Activated CD4-positive, alpha-beta T cell treated with anti-CD3 and anti-CD28 coated beads for 36 hours (primary cell): Measurements from ENCODE around the gene LIN37. TPM values are rescaled to one million over a fixed set of nuclear protein-coding genes. Genes with fewer than 3 reads are reported as not detected.

Experiments
- ATAC-seq: fragments of 200-7000 bp; cut with Tn5 transposase; one replicate; pipeline ENCODE4 v1.10.0; 2021; ENCODE audit warnings: mild to moderate bottlenecking, moderate library complexity
- CTCF ChIA-PET: fragments of 350-600 bp; sonication (Branson Sonifier 250); formaldehyde crosslinking; loops from one replicate; lab custom pipeline; 2021; ENCODE audit warnings: antibody characterized with exemption; lab: Charles Lee
- POLR2A ChIA-PET: fragments of 350-600 bp; sonication (Branson Sonifier 250); formaldehyde crosslinking; loops from one replicate; lab custom pipeline; 2021; ENCODE audit warnings: antibody characterized with exemption, inconsistent platforms; lab: Charles Lee
- DNase-seq: peaks from one replicate; pipeline ENCODE4 v3.0.0-alpha.2; 2020
- H3K27ac Mint-ChIP-seq: one replicate; pipeline ENCODE4 v1.8.0; 2021; ENCODE audit warnings: mixed read lengths
- H3K27me3 Mint-ChIP-seq: one replicate; pipeline ENCODE4 v1.8.0; 2021; ENCODE audit warnings: mixed read lengths
- H3K36me3 Mint-ChIP-seq: one replicate; pipeline ENCODE4 v1.8.0; 2021; ENCODE audit warnings: low read depth, mixed read lengths
- H3K4me1 Mint-ChIP-seq: one replicate; pipeline ENCODE4 v1.8.0; 2021; ENCODE audit warnings: mixed read lengths
- H3K4me3 Mint-ChIP-seq: one replicate; pipeline ENCODE4 v1.8.0; 2021; ENCODE audit warnings: mild to moderate bottlenecking, moderate library complexity, mixed read lengths
- H3K9me3 Mint-ChIP-seq: one replicate; pipeline ENCODE4 v1.8.0; 2021; ENCODE audit warnings: low read depth, mixed read lengths
- intact Hi-C, 2 experiments: fragments of 100-400 bp; cut with DNase I in 1 of 2; cut with micrococcal nuclease in 1 of 2; formaldehyde crosslinking; loops; one replicate each; pipeline versions ENCODE4 v1.14.2 to v1.15.1; 2022 to 2024; cut with DNase I, micrococcal nuclease
- total RNA-seq, 2 experiments: library from RNA; stranded (reverse); gene quantifications; one replicate each; pipeline ENCODE4 v1.2.3, GENCODE V29; 2021

The LIN37 gene, protein sequence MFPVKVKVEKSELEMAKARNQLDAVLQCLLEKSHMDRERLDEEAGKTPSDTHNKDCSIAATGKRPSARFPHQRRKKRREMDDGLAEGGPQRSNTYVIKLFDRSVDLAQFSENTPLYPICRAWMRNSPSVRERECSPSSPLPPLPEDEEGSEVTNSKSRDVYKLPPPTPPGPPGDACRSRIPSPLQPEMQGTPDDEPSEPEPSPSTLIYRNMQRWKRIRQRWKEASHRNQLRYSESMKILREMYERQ
- total RNA-seq: 10 to 100 TPM in 1 of 2 experiments, 1 to 10 TPM in 1; 8.4 to 12.7 TPM

DNA sequence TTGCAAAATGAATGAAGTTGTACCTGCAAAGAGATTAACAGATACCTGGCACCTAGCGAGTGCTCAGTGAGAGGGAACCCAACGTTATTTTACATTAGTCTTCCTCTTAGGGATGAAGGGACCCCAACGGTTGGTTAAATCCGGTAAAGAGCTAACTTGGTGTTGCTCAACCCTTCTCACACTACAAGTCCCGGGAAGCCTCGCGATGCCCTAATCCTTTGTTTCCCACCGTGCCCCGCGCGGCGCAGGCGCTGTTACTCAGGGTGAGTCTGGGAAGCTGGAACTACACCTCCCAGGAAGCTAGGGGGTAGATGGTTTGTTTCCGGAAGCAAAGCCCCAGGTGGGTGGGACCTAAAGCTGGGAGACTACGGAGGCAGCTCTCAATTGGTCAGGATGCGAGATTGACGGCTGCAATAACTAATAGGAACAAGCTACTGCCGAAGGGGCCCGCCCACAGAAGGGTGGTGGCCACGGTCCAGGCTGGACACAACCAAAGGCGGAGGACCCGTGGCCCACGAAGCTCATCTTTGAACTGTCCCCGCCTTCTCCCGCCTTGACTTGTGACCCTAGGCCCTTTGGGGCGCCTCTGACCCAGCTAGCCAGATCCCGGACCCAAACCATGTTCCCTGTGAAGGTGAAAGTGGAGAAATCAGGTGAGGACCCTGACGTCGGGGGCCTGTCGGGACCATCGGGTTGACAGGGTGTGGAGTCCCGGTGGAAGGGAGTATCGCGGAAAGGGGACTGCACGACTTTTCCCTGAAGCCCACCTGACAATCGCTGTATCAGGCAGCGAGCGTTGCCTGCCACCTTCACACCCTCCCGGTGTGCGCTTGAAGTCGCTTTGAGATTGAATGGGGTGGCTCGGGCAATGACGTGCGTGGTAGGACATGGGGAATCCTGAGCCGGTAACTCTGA lies at the start of gene LIN37:
Gene LIN37, plus strand, starts transcription at position 471 of the 915 bp plus-strand sequence. Its CDS starts 149 bp downstream, at position 620.
- Mint-ChIP-seq H3K4me3 (peak within 1 kb of the TSS; percentile 89), H3K36me3 (peaks cover 17% of the 10 kb centered on the region), H3K27me3 (no peaks in the 10 kb centered on the region), H3K4me1 (peaks cover 40% of the 10 kb centered on the region), H3K9me3 (no peaks in the 10 kb centered on the region), H3K27ac (peak within 1 kb of the TSS; percentile 94)
- ATAC-seq (peak; percentile 81), DNase-seq (peak; percentile 99)
- CTCF ChIA-PET: interaction anchor here (0.5 to 2.0 kb wide), 16 partner anchors 9 to 682 kb away, joined by 3 to 7 read pairs (median 3); partner anchors contain the start of genes ALKBH6 and PROSER3
- intact Hi-C loops: loop anchor here (1.0 to 10.0 kb wide), 4 partner anchors 10 to 604 kb away; partner anchors contain the start of genes ARHGAP33 (in 2 of the 2), PROSER3 (in 2 of the 2) and FXYD7 (in 1 of the 2)
- POLR2A ChIA-PET: interaction anchor here (0.6 to 1.0 kb wide), 7 partner anchors 9 to 266 kb away, joined by 3 to 5 read pairs (median 3); partner anchors contain the start of gene ALKBH6

DNA sequence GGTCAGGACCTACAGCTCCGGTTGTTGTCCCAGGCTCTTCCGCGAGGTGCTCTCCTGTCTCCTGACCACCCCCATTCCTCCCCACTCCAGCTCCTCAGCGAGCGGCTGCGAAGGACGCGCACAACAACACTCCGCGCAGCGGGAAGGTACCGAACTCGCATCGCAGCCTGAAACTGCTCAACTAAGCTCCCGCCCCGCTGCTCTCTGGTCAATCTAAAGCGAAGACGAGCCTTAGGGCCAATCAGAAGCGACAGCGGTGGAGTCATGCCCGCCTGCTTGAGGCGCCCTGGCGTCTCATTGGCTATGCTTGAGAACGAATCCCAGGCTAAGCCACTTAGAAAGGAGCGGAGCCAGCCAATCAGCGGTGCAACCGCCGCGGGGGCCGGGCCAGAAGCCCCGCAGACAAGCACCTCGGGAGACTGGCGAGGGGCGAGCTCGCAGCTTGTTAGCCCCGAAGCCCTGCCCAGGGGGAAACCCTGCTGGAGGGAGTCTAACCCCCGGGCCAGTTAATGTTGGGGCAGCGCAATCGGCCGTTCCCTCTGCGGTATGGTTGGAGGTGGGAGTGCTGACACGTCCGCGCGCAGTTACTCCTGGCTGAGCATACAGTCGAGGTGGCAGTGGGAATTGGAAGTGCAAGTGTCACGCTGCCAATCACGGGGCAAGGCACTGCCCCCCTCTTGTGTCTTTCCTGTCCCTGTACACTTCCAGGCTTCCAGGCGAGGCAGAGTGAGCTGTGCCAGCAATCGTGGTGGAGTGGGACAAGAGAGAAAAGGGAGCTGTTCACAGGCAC lies 46.0 kb upstream of the LIN37 start:
- ATAC-seq: peak; percentile 99
- POLR2A ChIA-PET: interaction anchor here (0.5 to 2.6 kb wide), 11 partner anchors 10 to 338 kb away, joined by 3 to 34 read pairs (median 4); partner anchors contain the start of genes PSENEN and U2AF1L4
- intact Hi-C loops: loop anchor here (1.0 to 2.0 kb wide), 9 partner anchors 9 to 438 kb away; partner anchors contain the start of genes ALKBH6 (in 1 of the 2), ARHGAP33 (in 1 of the 2), CAPNS1 (in 1 of the 2) and COX6B1 (in 1 of the 2)
- no peaks in the 10 kb centered on the region for H3K27me3 Mint-ChIP-seq
- H3K9me3 Mint-ChIP-seq: no peaks in the 10 kb centered on the region
- H3K4me3 Mint-ChIP-seq: peak overlapping the region; percentile 83
- H3K27ac Mint-ChIP-seq: peak overlapping the region; percentile 99
- H3K4me1 Mint-ChIP-seq: peaks cover 8% of the 10 kb centered on the region
- DNase-seq: peak; percentile 97
- no peaks in the 10 kb centered on the region for H3K36me3 Mint-ChIP-seq
- CTCF ChIA-PET: interaction anchor here (0.8 to 2.8 kb wide), 8 partner anchors 8 to 230 kb away, joined by 3 to 45 read pairs (median 5); partner anchors contain the start of gene LIN37

DNA sequence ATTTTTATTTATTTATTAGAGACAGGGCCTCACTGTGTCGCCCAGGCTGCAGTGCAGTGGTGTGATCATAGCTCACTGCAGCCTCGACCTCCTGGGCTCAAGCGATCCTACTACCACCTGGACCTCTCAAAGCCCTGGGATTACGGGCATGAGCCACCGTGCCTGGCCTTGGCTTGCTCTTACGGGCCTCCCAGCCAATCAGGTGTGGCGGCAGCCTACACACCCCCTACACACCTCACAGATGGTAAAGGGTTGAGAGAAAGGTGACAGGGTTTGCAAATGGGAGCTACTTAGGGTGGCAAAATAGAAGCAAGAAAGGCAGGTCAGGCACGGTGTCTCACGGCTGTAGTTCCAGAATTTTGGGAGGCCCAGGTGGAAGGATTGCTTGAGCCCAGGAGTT lies 45.0 kb upstream of the LIN37 start:
- H3K4me1 Mint-ChIP-seq: peaks cover 8% of the 10 kb centered on the region
- H3K9me3 Mint-ChIP-seq: no peaks in the 10 kb centered on the region
- ATAC-seq: no peak
- no peak for DNase-seq
- intact Hi-C loops: loop anchor here (2.0 kb wide), 4 partner anchors 13 to 437 kb away; partner anchors contain the start of genes CAPNS1 (in 1 of the 2), COX6B1 (in 1 of the 2), THAP8 (in 1 of the 2) and WDR62 (in 1 of the 2)
- H3K4me3 Mint-ChIP-seq: no peak overlapping the region
- H3K27me3 Mint-ChIP-seq: no peaks in the 10 kb centered on the region
- POLR2A ChIA-PET: interaction anchor here (1.6 to 2.6 kb wide), 2 partner anchors 9 to 41 kb away, joined by 13 to 34 read pairs; partner anchors contain the start of genes PSENEN and U2AF1L4
- H3K36me3 Mint-ChIP-seq: no peaks in the 10 kb centered on the region
- no peak overlapping the region for H3K27ac Mint-ChIP-seq
- CTCF ChIA-PET: interaction anchor here (1.2 to 2.8 kb wide), 4 partner anchors 9 to 45 kb away, joined by 3 to 45 read pairs (median 6); partner anchors contain the start of gene LIN37

DNA sequence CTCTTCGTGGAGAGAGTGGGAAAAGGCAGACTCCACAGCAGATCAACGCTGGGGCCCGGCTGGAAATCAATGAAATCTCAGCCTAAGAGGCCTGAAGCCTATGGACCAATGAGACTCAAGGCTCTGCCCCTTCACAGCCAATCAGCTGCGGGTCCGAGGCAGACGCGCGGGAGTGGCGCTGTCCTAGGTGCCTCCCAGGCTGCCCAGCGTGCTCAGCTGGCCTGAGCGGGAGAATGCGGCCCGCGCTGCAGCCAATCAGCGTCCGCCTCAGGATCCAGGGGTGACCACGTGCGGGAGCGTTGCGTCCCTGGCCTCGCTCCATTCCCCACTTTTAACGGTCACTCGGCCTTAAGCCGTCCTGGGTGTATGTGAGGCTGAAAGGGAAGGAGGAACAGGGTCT lies 44.2 kb upstream of the LIN37 start, which contains the start of gene ZBTB32:
Gene ZBTB32, plus strand, starts transcription at position 341 of the 400 bp plus-strand sequence. CDS start 10,069 bp downstream, outside the sequence.
- H3K27ac Mint-ChIP-seq: no peak within 1 kb of the TSS
- intact Hi-C loops: no loop called here
- DNase-seq (peak; percentile 65), ATAC-seq (no peak)
- CTCF ChIA-PET: interaction anchor here (1.1 to 1.6 kb wide), 2 partner anchors 10 kb away, joined by 4 to 7 read pairs; no protein-coding TSS in a partner anchor
- H3K27me3 Mint-ChIP-seq: no peaks in the 10 kb centered on the region
- POLR2A ChIA-PET: no interaction called here
- H3K36me3 Mint-ChIP-seq: no peaks in the 10 kb centered on the region
- no peaks in the 10 kb centered on the region for H3K9me3 Mint-ChIP-seq
- H3K4me3 Mint-ChIP-seq: no peak within 1 kb of the TSS
- H3K4me1 Mint-ChIP-seq: peaks cover 10% of the 10 kb centered on the region

DNA sequence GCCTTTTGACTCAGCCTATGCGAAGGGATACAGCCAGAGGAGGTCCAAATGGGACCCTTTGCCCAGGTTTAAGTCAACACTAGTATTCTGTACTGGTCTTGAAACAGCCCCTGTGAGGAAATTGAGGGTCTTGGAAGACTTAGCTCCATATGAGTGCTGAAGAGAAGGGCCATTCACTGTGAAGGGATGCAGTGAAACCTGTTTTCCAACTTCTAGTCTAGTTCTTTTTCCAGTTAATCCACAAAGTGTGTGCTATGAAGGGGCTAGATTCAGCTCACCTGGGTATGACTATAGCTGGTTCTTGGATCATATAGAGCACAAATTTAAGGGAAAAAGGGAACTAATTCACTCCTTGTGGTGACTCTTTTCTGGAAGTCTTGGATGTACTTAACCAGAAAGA lies 40.0 kb upstream of the LIN37 start:
- ATAC-seq (no peak), DNase-seq (no peak)
- ChIA-PET CTCF (interaction anchor here (8.6 kb wide), 1 partner anchor 12 kb away, joined by 106 read pairs; no protein-coding TSS in a partner anchor), POLR2A (no interaction called here)
- intact Hi-C loops: no loop called here
- Mint-ChIP-seq H3K9me3 (peaks cover 2% of the 10 kb centered on the region), H3K27me3 (no peaks in the 10 kb centered on the region), H3K27ac (peak overlapping the region; percentile 69), H3K4me3 (no peak overlapping the region), H3K4me1 (peaks cover 34% of the 10 kb centered on the region), H3K36me3 (peaks cover 4% of the 10 kb centered on the region)

DNA sequence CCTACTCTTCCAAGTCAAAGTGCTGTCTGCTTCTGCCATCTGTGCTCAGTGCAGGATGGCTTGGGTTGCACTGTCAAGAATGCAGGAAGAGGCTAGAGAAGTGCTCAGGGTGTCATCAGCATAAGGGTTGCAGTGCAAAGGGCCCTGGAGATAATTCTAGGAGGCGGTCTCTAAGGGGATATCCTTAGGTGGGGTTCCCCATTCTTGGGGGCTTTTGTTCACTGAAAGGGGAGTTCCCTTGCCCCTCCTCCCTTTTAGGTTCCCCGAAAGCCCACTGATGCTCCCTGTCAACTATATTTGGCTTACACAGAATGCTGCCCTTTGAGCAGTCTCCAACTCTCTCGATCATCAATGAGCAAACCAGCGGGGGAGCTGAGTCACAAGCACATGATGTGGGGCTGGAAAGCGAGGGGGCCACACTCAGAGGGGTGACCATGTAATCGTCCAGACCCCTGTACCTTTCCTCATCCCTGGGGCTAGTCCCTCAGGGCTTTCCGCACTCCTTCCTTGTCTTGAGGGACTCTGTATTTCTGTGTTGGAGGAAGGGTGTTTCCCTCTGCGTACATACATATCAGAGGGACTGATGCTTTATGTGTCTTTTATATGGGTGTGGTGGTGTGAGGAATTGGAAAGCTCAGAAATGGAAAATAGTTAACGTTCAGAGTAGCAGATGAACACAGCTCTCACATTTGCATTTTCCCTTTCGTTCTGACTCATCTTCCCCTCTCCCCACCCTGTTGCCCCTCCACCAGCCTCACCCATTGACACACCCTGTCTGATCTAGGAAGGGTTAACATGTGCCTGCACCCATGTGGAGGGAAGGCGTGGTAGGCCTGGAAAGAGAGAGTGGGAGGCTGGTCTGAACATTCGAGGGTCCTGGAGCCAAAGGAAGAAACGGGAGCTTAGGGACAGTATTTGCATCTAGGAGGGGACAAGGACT lies 37.3 kb upstream of the LIN37 start:
- peak; percentile 48 for ATAC-seq
- Mint-ChIP-seq H3K9me3 (peaks cover 2% of the 10 kb centered on the region), H3K27me3 (no peaks in the 10 kb centered on the region), H3K36me3 (peaks cover 31% of the 10 kb centered on the region), H3K4me1 (peaks cover 43% of the 10 kb centered on the region), H3K4me3 (peak overlapping the region; percentile 56), H3K27ac (peak overlapping the region; percentile 100)
- intact Hi-C loops: loop anchor here (1.0 to 10.0 kb wide), 6 partner anchors 9 to 776 kb away; partner anchors contain the start of genes FFAR1 (in 1 of the 2), OVOL3 (in 1 of the 2), POLR2I (in 1 of the 2) and TBCB (in 1 of the 2)
- peak; percentile 88 for DNase-seq
- POLR2A ChIA-PET: interaction anchor here (0.6 to 4.0 kb wide), 9 partner anchors 9 to 67 kb away, joined by 3 to 34 read pairs (median 4); partner anchors contain the start of genes COX6B1, IGFLR1 and LIN37
- CTCF ChIA-PET: interaction anchor here (0.6 to 8.6 kb wide), 6 partner anchors 9 to 205 kb away, joined by 3 to 106 read pairs (median 9); partner anchors contain the start of gene IGFLR1

DNA sequence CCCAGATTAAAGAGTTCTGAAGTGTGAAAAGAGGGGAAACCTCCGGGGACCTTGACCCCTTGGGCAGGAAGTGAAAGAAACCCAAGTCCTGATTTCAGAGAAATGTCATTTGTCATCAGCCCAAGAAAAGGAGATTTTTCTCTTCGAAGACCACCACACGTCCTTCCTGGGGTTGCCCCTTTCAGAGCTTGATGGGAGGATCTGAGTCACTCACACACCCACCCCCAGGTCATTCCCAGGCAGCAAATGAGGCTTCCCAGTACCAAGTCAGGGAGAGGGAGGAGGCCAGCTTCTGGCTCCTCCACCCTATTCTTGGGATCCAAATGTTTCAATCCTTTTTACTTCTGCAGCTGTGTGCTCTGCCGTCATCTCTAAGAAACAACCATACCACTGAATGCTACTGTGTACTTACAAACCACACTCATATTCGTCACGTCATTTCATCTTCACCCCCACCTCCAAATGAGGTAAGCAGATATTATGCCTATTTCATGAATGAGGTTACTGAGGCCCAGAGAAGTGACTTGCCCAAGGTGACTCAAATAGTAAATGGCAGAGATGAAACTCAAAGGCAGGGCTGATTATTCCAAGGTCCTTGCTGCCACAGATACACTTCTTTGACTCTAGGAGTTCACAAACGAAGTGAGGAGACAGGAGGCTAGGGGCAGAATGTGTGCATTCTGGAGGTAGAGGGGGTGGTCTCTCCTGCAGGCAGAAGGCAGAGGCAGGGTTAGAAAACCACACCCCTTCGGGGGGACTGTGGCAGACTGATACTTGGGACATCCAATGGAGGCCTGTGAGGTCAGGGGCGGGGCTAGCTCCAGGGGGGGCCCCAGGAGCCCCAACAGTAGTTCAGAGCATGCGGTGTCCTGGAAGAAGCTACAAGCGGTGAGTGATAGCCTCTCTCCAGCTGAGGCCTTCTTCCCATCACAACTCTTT lies 35.5 kb upstream of the LIN37 start:
- peaks cover 2% of the 10 kb centered on the region for H3K9me3 Mint-ChIP-seq
- H3K4me3 Mint-ChIP-seq: peak overlapping the region; percentile 97
- peak; percentile 36 for ATAC-seq
- intact Hi-C loops: loop anchor here (1.0 to 10.0 kb wide), 7 partner anchors 166 to 774 kb away; partner anchors contain the start of genes OVOL3 (in 1 of the 2), POLR2I (in 1 of the 2), TBCB (in 1 of the 2) and THAP8 (in 1 of the 2)
- H3K27ac Mint-ChIP-seq: peak overlapping the region; percentile 100
- H3K4me1 Mint-ChIP-seq: peaks cover 43% of the 10 kb centered on the region
- peaks cover 42% of the 10 kb centered on the region for H3K36me3 Mint-ChIP-seq
- ChIA-PET POLR2A (interaction anchor here (0.6 to 4.0 kb wide), 13 partner anchors 11 to 724 kb away, joined by 3 to 34 read pairs (median 5); partner anchors contain the start of genes HSPB6, IGFLR1, LIN37 and PSENEN), CTCF (interaction anchor here (0.6 to 8.6 kb wide), 7 partner anchors 11 to 65 kb away, joined by 3 to 106 read pairs (median 8); partner anchors contain the start of genes COX6B1, LIN37, PSENEN and U2AF1L4)
- H3K27me3 Mint-ChIP-seq: no peaks in the 10 kb centered on the region
- peak; percentile 92 for DNase-seq

DNA sequence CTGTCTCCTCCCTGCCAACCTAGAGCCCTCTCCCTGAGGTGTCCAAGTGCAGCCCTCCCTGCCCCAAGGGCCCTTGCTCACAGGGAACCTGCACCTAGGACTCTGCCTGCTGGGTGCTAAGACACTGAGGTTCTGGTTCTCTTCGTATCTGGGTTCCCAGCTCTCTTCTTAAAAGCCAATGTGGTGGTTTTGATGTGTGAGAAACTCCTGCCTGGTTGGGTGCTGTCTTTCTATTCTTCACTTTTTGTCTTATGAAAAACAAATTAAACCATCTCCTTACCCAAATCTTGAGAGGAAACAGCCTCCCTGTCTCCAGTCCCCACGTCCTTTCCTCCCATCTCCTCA lies 34.9 kb upstream of the LIN37 start:
- peaks cover 42% of the 10 kb centered on the region for H3K36me3 Mint-ChIP-seq
- H3K9me3 Mint-ChIP-seq: peaks cover 2% of the 10 kb centered on the region
- peak overlapping the region; percentile 100 for H3K27ac Mint-ChIP-seq
- no peak for DNase-seq
- peak overlapping the region; percentile 97 for H3K4me3 Mint-ChIP-seq
- ATAC-seq: no peak
- intact Hi-C loops: loop anchor here (1.0 to 10.0 kb wide), 7 partner anchors 166 to 774 kb away; partner anchors contain the start of genes OVOL3 (in 1 of the 2), POLR2I (in 1 of the 2), TBCB (in 1 of the 2) and THAP8 (in 1 of the 2)
- POLR2A ChIA-PET: interaction anchor here (0.6 to 4.0 kb wide), 10 partner anchors 11 to 217 kb away, joined by 3 to 34 read pairs (median 4); partner anchors contain the start of genes HSPB6, IGFLR1, LIN37 and PSENEN
- no peaks in the 10 kb centered on the region for H3K27me3 Mint-ChIP-seq
- CTCF ChIA-PET: interaction anchor here (0.6 to 8.6 kb wide), 7 partner anchors 9 to 69 kb away, joined by 3 to 106 read pairs (median 8); partner anchors contain the start of genes PSENEN, U2AF1L4 and ZBTB32
- peaks cover 43% of the 10 kb centered on the region for H3K4me1 Mint-ChIP-seq
